ENCODE measurements around the gene DLGAP4.
"Not testable (repeated sequence)": the region's sequence is repeated elsewhere in the genome, so short reads cannot be mapped to it uniquely, and the experiment has no call there.

The DLGAP4 gene

DNA sequence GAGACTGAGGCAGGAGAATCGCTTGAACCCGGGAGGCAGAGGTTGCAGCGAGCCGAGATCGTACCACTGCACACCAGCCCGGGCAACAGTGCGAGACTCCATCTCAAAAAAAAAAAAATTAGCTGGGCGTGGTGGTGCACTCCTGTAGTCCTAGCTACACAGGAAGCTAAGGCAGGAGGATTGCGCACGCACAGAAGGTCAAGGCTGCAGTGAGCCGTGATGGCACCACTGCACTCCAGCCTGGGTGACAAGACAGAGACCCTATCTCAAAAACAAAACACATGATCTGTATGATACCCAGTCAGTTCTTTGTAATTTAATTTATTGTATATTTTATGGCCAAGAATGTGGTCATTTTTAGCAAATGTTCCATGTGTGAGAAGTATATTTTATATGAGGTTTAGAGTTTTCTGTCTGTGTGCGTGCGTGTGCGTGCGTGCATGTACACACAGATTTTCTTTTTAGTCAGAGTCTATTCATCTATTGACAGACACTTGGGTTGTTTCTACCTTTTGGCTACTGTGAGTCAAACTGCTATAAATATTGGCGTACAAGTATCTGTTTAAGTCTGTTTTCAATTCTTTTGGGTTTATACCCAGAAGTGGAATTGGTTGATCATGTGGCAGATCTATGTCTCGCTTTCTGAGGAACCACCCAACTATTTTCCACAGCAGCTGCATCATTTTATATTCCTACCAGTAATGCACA lies 213.0 kb downstream of the DLGAP4 start:
- DNase-seq = no peak

GRCh38 chr20:36519944-36520343 lies 213.8 kb downstream of the DLGAP4 start:
- DNase-seq = no peak

- DNase-seq = no peak
Observed at GRCh38 chr20:36521526-36521925, 215.4 kb downstream of the DLGAP4 start.

GRCh38 chr20:36522412-36522811 lies 216.3 kb downstream of the DLGAP4 start:
- not testable (repeated sequence) for DNase-seq

- DNase-seq = no peak
Observed at GRCh38 chr20:36523341-36523740, 217.2 kb downstream of the DLGAP4 start.

GRCh38 chr20:36525620-36526365 lies 219.7 kb downstream of the DLGAP4 start:
- DNase-seq = no peak

DNA sequence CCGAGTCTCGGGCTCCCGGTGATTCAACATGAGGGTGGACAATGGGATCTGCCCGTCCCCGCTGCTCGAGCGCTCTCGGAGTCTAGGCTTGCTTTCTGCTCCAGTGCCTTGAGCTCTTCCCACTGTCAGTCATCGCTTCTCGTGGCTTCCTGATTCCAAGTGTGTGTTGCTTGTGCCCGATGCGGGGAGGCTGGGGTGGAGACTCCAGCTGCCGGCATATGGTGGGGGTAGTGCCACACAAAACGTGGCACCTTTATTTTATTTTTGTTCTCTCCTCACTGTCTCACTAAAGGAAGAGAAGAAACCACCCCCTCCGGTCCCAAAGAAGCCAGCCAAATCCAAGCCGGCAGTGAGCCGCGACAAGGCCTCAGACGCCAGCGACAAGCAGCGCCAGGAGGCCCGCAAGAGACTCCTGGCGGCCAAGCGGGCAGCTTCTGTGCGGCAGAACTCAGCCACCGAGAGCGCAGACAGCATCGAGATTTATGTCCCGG lies 220.4 kb downstream of the DLGAP4 start:
- no peak for DNase-seq

DNA sequence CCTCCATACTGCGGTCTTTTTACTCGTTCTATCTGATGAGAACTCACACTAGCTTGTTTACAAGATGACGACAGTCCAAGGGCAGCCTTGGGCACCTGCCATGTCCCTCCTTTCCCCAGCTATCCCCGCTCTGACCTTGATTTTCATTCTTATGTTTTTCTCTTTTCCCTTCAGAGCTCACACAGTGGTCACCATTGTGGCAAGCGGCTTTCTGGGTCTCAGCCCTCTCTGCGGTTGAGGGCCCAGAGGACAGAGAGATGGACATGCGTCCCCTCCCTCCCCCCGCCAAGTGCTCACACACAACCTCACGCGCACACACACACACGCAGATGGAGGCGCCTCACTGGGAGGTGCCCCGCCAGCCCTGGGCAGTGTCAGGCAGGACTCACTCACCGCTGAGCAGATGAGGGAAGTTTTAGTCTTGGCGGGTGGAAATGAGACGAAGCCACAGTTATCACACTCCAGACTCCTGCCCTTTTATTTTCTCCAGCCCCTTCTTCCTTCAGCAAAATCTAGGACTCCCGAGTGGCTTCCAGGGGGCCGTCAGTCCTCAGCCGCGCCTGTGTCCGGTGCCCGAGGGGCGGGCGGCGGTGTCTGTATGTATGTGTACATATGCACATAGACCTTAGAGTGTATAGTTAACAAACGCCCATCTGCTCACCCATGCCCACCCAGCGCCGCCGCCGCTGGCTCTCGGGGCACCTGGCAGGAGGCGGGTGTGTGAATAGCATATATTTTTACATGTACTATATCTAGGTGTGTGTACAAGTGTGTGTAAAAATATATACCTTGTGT lies 221.4 kb downstream of the DLGAP4 start:
- no peak for DNase-seq

DNA sequence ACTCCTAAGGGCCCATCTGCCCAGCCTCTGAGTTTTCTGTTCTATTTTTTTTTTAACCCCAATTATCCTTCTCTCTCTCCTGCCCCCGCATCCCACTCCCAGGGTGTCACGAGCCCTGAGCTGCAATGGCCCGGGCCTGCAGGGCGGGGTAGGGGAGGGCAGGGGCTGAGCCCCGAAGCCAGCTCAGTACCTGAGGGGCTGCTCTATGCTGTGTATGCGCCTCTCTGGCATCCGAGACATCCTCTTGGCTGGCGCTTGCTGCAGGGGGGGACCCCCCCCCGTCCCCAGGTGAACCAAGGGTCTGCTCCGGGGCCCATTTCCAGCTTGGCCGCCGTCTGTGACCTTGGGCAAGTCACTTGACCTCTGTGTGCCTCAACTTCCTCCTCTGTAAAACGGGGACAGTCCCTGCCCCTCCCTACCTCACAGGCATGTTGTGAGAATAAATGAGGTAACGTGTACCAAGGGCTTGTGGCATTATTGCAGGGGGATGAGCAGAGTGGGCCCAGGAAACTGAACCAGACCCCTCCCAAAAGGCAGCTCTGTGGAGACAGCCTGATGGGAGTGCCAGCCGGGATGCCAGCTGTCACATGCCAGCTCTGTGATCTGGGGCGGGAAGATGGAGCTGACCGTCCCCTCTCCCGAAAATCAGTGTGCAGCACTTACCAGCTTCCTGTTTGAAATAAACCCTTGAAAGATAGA lies 222.2 kb downstream of the DLGAP4 start:
- DNase-seq = no peak

DNA sequence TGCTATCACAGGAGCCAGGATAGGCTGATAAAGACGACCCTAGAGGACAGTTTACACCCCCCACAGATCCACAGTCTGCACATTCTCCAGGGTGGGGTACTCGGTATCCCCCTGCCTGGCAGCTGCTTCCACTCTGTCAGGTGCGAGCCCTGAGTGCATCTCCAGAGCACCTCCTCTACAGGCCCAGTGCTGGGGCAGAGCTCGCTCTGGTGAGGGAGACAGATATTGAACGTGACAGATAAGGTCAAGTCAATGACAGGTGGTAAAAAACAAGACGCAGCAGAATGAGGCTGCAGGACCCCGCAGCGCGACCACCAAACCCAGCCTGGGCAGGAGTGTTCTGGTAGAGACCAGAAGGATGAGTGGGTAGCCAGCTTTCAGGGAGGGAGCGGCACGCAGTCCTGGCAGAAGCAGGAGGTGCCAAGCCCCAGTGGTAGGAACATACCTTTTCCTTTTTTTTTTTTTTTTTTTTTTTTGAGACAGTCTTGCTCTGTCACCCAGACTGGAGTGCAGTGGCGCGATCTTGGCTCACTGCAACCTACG lies 222.8 kb downstream of the DLGAP4 start:
- DNase-seq = no peak

- no peak for DNase-seq
Observed at GRCh38 chr20:36532388-36532787, 226.2 kb downstream of the DLGAP4 start.

- DNase-seq = no peak
Observed at GRCh38 chr20:36532822-36533221, 226.7 kb downstream of the DLGAP4 start.

DNA sequence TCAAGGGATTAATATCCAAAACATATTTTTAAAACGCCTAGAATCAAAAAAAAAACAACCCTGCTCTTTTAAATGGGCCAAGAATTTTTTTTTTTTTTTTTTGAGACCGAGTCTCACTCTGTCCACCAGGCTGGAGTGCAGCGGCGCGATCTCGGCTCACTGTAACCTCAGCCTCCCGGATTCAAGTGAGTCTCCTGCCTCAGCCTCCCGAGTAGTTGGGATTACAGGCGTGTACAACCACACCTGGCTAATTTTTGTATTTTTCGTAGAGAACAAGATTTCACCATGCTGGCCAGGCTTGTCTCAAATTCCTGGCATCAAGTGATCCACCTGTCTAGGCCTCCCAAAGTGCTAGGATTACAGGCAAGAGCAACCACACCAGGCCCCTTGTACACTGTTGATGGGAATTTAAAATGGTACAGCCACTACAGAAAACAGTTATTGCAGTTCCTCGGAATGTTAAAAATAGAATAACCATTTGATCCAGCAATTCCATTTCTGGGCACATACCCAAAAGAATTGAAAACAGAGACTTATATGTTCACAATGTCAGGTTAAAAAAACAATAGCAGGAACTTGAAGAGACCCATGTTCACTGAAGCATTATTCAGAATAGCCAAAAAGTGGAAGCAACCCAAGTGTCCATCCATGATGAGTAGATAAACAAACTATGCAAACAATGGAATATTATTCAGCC lies 232.0 kb downstream of the DLGAP4 start:
- no peak for DNase-seq

DNA sequence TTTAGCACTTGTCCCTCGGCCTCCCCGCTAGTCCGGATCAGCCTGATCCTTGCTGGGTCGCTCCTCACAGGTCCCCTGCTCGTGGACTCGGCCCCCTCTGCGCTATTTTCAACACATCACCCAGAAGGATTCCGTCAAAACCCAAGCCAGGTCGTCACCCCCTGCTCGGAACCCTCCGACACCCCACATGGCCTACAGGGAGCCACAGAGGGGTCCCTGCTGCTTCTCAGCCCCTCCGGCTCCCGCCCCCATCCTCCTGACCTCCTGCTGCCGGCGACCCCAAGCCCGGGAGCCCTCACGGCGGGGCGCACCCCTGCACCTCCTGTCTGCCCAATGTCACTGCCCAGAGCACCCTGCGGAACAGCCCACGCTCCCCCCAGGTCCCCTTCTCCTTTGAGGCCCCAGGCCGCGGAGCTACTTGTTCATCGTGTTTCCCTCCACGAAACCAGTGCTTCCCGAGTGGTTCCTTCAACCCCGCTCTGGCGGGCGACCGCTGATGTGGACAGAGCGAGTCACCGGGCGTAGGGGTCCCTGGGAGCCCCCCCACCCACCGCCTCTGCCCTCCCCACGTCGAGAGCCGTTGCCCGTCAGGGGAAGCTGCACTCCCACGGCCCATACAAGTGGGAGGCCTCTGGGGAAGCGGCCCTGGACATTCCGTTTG lies 234.5 kb downstream of the DLGAP4 start:
- no peak for DNase-seq

GRCh38 chr20:36541227-36541767 lies 235.2 kb downstream of the DLGAP4 start, which contains the start of gene MYL9:
Gene MYL9 (plus strand): TSS chr20:36541519. CDS start chr20:36544885, 3,366 bp downstream.
- no peak for DNase-seq

- no peak for DNase-seq
Observed at GRCh38 chr20:36541768-36542488, 235.8 kb downstream of the DLGAP4 start.

DNA sequence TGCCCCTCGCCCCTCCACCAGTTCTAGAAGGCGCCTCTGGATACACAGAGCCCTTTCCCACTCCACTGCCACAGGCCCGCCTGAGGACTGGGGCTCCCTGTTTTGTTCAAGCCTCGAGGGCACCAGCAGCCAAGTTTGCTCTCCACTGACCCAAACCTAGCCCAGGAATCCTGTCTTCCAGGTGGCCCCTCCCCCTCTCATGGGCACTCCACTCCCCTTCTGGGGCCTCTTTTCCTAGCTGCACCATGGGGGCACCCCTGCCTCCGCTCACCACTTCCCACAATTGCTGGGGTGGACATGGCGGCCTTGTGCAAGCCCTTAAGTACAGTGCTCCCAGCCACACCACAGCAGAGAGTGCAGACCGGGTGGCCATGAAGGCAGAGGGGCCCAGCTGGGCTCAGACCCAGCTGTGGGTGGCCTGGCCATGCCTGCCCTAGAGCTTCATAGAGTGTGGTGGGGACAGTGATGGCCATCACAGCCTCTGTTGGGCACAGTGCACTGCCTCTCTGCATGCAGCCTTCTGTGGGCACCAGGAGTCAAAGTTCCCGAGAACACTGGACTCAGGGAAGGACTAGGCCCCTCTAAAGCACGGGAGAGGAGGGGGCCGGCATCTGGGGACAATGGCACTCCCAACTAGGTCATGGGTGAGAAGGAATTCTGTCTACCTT lies 236.5 kb downstream of the DLGAP4 start:
- DNase-seq = no peak

GRCh38 chr20:36543184-36544133 lies 237.3 kb downstream of the DLGAP4 start:
- DNase-seq = no peak

Data from CD4-positive, alpha-beta T cell treated with Interleukin-17A for 1 hour (primary cell).